GM19043 (cell line): ENCODE measurements around the gene RDH16.
"Not testable (repeated sequence)": the region's sequence is repeated elsewhere in the genome, so short reads cannot be mapped to it uniquely, and the experiment has no call there.

ENCODE experiments used
- ATAC-seq: cut with Tn5 transposase; IDR thresholded peaks from one replicate; pipeline ENCODE4 v1.9.1; 2021; ENCODE audit warnings: low read depth; ENCODE audit not compliant: unreplicated experiment

RDH16 gene

DNA sequence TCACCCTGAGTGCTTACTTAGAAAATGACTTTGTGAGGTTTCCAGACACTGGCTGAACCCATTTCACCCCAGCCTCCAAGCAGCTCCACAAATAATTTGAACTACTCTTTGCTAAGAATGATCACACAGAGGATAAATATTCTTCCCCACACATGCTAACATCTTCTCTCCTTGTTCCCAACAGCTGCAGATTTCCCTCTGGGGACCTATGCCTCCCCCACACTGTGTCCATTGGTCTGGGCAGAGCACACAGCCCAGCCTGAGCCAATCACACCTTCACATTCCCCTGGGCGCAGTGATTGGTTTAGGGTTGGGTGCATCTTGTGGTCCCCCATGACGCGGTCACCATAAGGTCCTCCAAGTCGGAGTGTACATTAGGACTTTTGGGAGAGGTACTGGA, 30.1 kb downstream of the RDH16 start:
- ATAC-seq = no peak

DNA sequence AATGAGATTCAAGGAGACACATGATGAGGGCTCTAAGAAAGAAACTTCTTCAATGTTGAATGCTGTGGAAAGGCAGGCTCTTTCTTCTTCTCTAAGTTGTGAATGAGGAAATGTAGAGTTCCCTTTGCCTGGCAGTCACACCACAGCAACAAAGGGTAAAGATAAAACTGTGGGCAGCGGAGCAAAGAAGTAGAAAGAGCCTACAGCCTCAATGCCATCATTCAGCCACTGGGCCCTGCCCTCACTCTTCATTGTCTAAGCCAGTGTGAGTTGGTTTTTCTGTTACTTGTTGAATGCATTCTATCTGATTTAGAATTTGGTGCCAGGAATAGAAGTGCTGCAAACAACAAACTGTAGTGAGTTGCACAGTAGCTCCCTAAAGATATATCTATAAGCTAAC, 35.4 kb downstream of the RDH16 start:
- ATAC-seq = no peak

DNA sequence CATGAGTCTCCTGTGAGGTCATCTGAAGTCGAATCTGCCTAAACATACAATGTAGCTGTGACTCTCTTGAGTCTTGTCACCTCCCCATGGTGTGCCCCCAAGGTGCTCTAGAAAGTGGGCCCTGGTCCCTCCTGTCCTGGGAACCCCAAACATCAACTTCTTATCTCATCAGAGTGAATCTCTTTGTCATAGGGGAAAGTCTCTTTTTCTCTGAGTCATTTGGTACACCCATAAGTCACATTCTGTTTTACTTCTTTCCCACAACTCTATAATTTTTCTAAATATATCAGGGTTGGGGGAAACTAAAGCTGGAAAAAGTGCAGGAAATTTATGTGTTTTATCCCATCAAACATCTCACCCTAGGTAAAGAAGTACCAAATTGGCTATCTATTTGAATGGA, 36.1 kb downstream of the RDH16 start:
- no peak for ATAC-seq

DNA sequence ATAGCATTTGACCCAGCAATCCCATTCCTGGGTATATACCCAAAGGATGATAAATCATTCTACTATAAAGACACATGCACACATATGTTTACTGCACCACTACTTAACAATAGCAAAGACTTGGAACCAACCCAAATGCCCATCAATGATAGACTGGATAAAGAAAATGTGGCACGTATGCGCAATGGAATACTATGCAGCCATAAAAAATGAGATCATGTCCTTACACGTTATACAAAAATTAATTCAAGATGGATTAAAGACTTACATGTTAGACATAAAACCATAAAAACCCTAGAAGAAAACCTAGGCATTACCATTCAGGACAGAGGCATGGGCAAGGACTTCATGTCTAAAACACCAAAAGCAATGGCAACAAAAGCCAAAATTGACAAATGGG, 39.3 kb downstream of the RDH16 start:
- ATAC-seq = not testable (repeated sequence)

DNA sequence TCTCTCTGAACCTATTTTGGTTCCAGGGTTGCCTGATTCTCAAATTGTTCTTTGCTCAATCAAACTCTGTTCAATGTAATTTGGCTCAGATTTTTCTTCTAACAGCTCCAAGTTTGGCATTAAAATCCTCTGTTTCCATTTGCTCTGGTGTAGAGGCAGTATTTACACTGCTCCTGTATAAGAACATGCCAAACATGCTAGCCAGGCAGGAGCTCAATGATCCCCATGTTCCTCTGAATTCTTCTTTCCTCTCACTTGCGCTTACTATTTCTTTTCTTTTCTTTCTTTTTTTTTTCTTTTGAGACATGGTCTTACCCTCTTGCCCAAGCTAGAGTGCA, 40.4 kb downstream of the RDH16 start:
- ATAC-seq = no peak

DNA sequence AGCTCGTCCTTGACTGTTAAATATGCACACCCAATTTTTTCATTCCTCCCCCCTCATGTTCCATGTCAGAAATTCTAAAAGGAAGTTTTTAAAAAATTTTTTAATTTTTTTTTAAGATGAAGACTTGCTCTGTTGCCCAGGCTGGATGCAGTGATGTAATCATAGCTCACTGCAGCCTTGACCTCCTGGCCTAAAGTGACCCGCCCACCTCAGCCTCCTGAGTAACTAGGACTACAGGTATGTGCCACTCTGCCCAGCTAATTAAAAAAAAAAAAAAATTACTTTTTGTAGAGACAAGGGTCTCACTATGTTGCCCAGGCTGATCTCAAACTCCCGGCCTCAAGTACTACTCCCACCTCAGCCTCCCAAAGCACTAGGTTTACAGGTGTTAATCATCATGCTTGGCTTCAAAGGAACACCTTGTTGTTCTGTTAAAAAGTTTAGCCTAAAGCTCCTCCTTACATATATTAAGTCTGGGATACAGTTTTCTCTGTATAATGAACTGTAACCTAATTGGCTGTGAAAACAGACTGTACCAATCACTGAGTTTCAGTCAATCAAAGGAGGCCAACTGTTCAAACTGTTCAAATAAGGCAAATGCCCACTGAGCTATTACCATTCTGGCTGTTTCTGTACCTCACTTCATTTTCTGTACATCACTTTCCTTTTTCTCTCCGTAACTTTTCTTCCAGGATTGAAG, 41.0 kb downstream of the RDH16 start:
- no peak for ATAC-seq

DNA sequence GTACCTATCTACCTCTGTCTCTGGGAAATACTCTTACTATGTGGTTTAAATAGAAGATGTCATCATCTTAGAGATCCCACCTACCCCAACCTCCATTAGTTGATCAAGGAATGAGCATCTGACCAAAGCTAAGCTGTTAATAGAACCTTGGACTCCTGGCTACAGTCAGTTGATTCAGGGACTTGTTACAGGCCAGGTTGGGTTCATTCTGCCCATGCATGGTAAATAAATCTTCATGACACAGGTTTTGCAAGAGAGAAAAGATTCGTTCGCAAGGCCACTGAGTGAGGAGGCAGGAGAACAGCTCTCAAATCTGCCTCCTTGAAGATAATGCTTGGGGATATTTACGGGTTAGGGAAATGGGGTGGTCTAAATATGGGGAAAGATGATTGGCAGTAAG, 42.7 kb downstream of the RDH16 start:
- no peak for ATAC-seq

DNA sequence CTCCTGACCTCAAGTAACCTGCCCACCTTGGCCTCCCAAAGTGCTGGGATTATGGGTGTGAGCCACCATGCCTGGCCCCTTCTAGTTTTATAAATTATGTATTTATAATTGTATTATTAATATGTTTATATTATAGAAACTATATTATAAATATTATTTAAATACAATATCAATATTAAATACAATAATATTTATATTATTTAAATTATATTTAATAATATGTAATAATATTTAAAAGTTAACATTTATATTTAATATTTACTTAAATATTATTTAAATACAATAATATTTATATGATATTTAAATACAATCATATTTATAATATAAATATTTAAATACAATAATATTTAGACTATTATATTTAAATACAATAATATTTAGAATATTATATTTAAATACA, 43.2 kb downstream of the RDH16 start:
- ATAC-seq = no peak

DNA sequence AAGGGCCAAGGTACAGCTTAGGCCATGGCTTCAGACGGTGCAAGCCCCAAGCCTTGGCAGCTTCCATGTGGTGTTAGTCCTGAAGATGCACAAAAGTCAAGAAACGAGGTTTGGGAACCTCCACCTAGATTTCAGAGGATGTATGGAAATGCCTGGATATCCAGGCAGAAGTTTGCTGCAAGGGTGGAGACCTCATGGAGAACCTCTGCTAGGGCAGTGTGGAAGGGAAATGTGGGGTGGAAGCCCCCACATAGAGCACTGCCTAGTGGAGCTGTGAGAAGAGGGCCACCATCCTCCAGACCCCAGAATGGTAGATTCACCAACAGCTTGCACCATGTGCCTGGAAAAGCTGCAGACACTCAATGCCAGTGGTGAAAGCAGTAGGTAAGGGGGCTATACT, 48.0 kb downstream of the RDH16 start:
- ATAC-seq = not testable (repeated sequence)

DNA sequence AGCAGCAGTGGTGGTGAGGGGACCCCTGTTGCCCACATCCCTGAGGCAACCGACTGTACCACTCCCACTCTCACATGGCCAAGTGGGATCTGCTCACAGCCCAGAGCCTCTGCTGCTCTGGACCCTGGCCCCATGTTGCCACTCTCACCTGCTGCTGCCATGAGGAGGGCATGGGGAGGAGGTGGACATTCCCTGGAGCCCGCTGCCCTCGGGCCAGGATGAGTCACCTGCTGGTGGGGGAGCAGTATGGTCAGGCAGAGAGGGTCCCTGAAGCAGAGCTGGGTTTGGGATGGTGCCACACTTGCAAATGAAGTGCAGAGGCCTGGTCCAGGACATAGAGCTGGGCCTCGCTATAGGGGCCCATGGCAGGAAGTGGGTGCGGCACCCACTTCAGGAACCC, 49.3 kb downstream of the RDH16 start:
- no peak for ATAC-seq

DNA sequence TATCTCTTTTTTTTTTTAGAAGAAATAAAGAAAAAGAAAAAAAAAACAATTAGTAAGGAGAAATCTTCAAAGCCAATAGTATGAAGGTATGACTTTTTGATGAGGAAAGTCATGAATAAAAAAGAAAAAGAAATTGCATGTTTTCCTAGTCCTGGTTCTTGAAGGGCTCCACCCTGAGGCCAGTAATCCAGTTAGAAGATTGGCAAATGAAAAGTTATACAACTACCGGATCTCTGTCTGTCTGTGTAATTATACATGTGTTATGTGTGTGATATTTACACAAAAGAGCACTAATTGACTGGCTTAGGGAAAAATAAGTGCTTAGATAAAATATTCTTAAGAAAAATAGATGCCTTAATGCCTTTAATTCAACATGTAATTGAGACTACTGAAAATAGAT, 51.6 kb downstream of the RDH16 start:
- no peak for ATAC-seq

DNA sequence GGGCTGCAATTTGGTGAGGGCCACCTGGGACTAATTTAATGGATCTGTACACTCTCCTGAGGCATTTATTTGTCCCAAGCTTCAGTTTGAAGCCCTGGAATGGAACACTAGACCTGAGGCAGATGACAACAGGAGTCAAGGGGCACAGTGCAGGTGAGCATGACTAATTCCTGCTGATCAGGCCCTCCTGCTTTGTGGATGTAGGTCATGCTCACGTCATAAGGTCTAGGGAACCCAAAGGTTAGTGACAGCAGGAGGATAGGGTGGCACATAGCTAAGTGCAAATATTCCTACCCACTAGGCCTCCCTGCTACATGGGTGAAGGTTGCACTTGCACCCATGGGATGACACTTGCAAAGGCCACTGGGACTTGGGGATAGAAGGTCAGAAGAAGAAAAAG, 54.0 kb downstream of the RDH16 start:
- no peak for ATAC-seq
